GM12878 (cell line): Measurements from ENCODE around the gene THSD8. TPM values are rescaled to one million over a fixed set of nuclear protein-coding genes. Genes with fewer than 3 reads are reported as not detected.

ENCODE experiments used
- BACH1 ChIP-seq: fragments of 450-650 bp; IDR thresholded peaks from 2 replicates; pipeline ENCODE4 v1.6.1; 2017; ENCODE audit warnings: mild to moderate bottlenecking, borderline replicate concordance
- BHLHE40 ChIP-seq, 2 experiments: fragments of 450-650 bp in 1 of 2; IDR thresholded peaks; 2 replicates each; pipeline ENCODE4 v1.6.1; 2011 to 2017; ENCODE audit warnings: low read depth in 2 of 2, borderline replicate concordance in 1 of 2, improper control_type of control experiment in 1 of 2, low read length in 1 of 2, mild to moderate bottlenecking in 1 of 2
- MEF2B ChIP-seq: fragments of 450-650 bp; IDR thresholded peaks from 2 replicates; pipeline ENCODE4 v1.6.1; 2018; ENCODE audit warnings: mild to moderate bottlenecking, moderate library complexity; ENCODE audit not compliant: partially characterized antibody, poor library complexity, severe bottlenecking
- MTA3 ChIP-seq: IDR thresholded peaks from 2 replicates; pipeline ENCODE4 v1.6.1; 2012; ENCODE audit warnings: low read length, inconsistent platforms, borderline replicate concordance
- NFIC ChIP-seq: IDR thresholded peaks from 2 replicates; pipeline ENCODE4 v1.6.1; 2012; ENCODE audit warnings: low read depth, mild to moderate bottlenecking, inconsistent platforms, low read length, moderate library complexity
- NRF1 ChIP-seq: conservative IDR thresholded peaks from 2 replicates; pipeline ENCODE4 v1.6.1; 2011; ENCODE audit warnings: mild to moderate bottlenecking, low read depth, low read length, improper control_type of control experiment
- POLR2A ChIP-seq: IDR thresholded peaks from 2 replicates; pipeline ENCODE4 v1.6.1; 2011; ENCODE audit warnings: low read depth, mild to moderate bottlenecking, low read length
- POLR2AphosphoS5 ChIP-seq: IDR thresholded peaks from 2 replicates; pipeline ENCODE4 v1.6.1; 2011; ENCODE audit warnings: mild to moderate bottlenecking, low read length, inconsistent platforms
- RELA ChIP-seq: fragments of 450-650 bp; IDR thresholded peaks from 2 replicates; pipeline ENCODE4 v1.8.0; 2014; ENCODE audit warnings: borderline replicate concordance; ENCODE audit not compliant: partially characterized antibody
- SREBF1 ChIP-seq: IDR thresholded peaks from 2 replicates; pipeline ENCODE4 v1.6.1; 2012; ENCODE audit warnings: mild to moderate bottlenecking, low read length
- TBL1XR1 ChIP-seq: IDR thresholded peaks from 2 replicates; pipeline ENCODE4 v1.6.1; 2012; ENCODE audit warnings: low read depth, low read length, improper control_type of control experiment
- TCF3 ChIP-seq: IDR thresholded peaks from 2 replicates; pipeline ENCODE4 v1.6.1; 2012; ENCODE audit warnings: low read depth, mild to moderate bottlenecking, low read length, borderline replicate concordance; ENCODE audit not compliant: insufficient read depth
- polyA plus RNA-seq, 11 experiments: library from polyadenylated mRNA; depleted of rRNA in 4 of 11; unstranded in 6 of 11; stranded (reverse) in 5 of 11; fragments of >200 nt; fragmentation: Nextera tagmentation in 4 of 11; fragmentation: Illumina TruSeq in 1 of 11; extraction: Ambion mirVana in 4 of 11; extraction: Trizol in 1 of 11; gene quantifications; 1 replicate in 1 of 11; 2 replicates in 10 of 11; pipeline versions ENCODE4 v1.2.1 to v1.2.3, GENCODE V29; 2011 to 2016; ENCODE audit warnings: inconsistent platforms in 2 of 11, missing spikeins in 2 of 11, low read depth in 1 of 11
- total RNA-seq, 4 experiments: library from RNA; depleted of rRNA in 3 of 4; stranded (reverse); fragments of >200 nt in 3 of 4; fragmentation: Illumina TruSeq in 1 of 4; extraction: Trizol in 1 of 4; gene quantifications; 2 replicates each; pipeline versions ENCODE4 v1.2.1 to v1.2.3, GENCODE V29; 2013 to 2021
- TF ChIP-seq, protein P1 (sequence below): fragments of 450-650 bp; IDR thresholded peaks from 2 replicates; pipeline ENCODE4 v1.6.1; 2017; ENCODE audit warnings: low read depth, mild to moderate bottlenecking, moderate library complexity
- TF ChIP-seq, protein P2 (sequence below): IDR thresholded peaks from 2 replicates; pipeline ENCODE4 v1.6.1; 2012; ENCODE audit warnings: low read depth, low read length, improper control_type of control experiment
- TF ChIP-seq, protein P3 (sequence below): IDR thresholded peaks from 2 replicates; pipeline ENCODE4 v1.6.1; 2012; ENCODE audit warnings: low read depth, low read length, improper control_type of control experiment
- TF ChIP-seq, protein P4 (sequence below): fragments of 450-650 bp; IDR thresholded peaks from 2 replicates; pipeline ENCODE4 v1.6.1; 2016; ENCODE audit warnings: mild to moderate bottlenecking
- TF ChIP-seq, protein P5 (sequence below): IDR thresholded peaks from 2 replicates; pipeline ENCODE4 v1.6.1; 2012; ENCODE audit warnings: low read depth, low read length, improper control_type of control experiment
- TF ChIP-seq, protein P6 (sequence below): fragments of 450-650 bp; IDR thresholded peaks from 2 replicates; pipeline ENCODE4 v1.6.1; 2016; ENCODE audit warnings: mild to moderate bottlenecking, moderate library complexity, borderline replicate concordance

THSD8 gene
- total and polyA plus RNA-seq, 10 of the 15 experiments (the other 5 are each of a cell fraction or from before 2014, with no cell fraction given): 0.24 to 32.3 (median 21.3) TPM; not detected in 2

DNA sequence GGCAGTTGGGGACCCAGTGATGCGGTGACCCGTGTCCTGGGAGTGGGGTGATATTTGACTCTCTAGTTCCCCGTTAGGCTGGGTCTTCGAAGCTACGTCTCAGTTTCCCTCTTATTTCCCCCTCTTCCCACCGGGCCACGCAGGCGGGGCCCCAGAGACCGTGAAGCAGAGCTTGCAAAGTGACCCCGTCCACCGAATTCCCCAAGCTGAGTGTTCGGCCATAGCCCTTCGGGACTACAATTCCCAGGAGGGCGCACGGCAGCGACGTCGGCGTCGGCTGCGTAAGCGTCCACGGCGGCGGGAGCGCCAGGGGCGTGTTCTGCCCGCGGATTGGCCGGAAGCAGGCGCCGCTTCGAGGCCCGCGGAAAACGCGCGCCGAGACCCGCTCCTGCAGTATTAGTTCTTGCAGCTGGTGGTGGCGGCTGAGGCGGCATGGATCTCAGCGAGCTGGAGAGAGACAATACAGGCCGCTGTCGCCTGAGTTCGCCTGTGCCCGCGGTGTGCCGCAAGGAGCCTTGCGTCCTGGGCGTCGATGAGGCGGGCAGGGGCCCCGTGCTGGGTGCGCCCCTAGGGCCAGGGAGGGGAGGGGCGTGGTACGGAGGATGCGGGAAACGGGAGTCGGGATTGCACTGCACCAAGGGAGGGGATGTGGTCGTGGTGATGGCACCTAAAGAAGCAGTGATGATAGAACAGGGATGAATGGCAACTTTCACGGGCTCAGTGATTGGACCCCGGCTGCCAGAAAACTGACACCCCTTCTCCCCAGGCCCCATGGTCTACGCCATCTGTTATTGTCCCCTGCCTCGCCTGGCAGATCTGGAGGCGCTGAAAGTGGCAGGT lies 4.6 kb downstream of the THSD8 start, which contains the start of gene RNASEH2A (continued):
- TF ChIP-seq, protein P1, sequence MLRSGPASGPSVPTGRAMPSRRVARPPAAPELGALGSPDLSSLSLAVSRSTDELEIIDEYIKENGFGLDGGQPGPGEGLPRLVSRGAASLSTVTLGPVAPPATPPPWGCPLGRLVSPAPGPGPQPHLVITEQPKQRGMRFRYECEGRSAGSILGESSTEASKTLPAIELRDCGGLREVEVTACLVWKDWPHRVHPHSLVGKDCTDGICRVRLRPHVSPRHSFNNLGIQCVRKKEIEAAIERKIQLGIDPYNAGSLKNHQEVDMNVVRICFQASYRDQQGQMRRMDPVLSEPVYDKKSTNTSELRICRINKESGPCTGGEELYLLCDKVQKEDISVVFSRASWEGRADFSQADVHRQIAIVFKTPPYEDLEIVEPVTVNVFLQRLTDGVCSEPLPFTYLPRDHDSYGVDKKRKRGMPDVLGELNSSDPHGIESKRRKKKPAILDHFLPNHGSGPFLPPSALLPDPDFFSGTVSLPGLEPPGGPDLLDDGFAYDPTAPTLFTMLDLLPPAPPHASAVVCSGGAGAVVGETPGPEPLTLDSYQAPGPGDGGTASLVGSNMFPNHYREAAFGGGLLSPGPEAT: peak; percentile 41; the same call in 1 of the 2 replicates
- TF ChIP-seq MEF2B (peak; percentile 82), POLR2A (peak; percentile 91), SREBF1 (peak; percentile 15; the same call in 1 of the 2 replicates), RELA (peak; percentile 45), TBL1XR1 (0 out of 2 replicates have a peak, but pooled peaks have one; percentile 15), NFIC (no peak), BHLHE40 (IDR thresholded peaks at IDR 0.05; ENCODE audit: borderline replicate concordance in 1 of 2, low read depth in 2 of 2, low read length in 1 of 2) (peak in 1 of 2 experiments; percentile 62; a peak in 2 of 4 replicates), POLR2AphosphoS5 (peak; percentile 61; the same call in 1 of the 2 replicates), TCF3 (0 out of 2 replicates have a peak, but pooled peaks have one; percentile 26), BACH1 (0 out of 2 replicates have a peak, but pooled peaks have one; percentile 47), NRF1 (no peak), MTA3 (no peak)
- TF ChIP-seq, protein P2, sequence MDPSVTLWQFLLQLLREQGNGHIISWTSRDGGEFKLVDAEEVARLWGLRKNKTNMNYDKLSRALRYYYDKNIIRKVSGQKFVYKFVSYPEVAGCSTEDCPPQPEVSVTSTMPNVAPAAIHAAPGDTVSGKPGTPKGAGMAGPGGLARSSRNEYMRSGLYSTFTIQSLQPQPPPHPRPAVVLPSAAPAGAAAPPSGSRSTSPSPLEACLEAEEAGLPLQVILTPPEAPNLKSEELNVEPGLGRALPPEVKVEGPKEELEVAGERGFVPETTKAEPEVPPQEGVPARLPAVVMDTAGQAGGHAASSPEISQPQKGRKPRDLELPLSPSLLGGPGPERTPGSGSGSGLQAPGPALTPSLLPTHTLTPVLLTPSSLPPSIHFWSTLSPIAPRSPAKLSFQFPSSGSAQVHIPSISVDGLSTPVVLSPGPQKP: peak; percentile 50; the same call in 1 of the 2 replicates
- TF ChIP-seq, protein P3, sequence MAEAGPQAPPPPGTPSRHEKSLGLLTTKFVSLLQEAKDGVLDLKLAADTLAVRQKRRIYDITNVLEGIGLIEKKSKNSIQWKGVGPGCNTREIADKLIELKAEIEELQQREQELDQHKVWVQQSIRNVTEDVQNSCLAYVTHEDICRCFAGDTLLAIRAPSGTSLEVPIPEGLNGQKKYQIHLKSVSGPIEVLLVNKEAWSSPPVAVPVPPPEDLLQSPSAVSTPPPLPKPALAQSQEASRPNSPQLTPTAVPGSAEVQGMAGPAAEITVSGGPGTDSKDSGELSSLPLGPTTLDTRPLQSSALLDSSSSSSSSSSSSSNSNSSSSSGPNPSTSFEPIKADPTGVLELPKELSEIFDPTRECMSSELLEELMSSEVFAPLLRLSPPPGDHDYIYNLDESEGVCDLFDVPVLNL: peak; percentile 88
- TF ChIP-seq, protein P4, sequence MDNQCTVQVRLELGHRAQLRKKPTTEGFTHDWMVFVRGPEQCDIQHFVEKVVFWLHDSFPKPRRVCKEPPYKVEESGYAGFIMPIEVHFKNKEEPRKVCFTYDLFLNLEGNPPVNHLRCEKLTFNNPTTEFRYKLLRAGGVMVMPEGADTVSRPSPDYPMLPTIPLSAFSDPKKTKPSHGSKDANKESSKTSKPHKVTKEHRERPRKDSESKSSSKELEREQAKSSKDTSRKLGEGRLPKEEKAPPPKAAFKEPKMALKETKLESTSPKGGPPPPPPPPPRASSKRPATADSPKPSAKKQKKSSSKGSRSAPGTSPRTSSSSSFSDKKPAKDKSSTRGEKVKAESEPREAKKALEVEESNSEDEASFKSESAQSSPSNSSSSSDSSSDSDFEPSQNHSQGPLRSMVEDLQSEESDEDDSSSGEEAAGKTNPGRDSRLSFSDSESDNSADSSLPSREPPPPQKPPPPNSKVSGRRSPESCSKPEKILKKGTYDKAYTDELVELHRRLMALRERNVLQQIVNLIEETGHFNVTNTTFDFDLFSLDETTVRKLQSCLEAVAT: peak; percentile 99
- TF ChIP-seq, protein P5, sequence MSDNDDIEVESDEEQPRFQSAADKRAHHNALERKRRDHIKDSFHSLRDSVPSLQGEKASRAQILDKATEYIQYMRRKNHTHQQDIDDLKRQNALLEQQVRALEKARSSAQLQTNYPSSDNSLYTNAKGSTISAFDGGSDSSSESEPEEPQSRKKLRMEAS: peak; percentile 88
- TF ChIP-seq, protein P6, sequence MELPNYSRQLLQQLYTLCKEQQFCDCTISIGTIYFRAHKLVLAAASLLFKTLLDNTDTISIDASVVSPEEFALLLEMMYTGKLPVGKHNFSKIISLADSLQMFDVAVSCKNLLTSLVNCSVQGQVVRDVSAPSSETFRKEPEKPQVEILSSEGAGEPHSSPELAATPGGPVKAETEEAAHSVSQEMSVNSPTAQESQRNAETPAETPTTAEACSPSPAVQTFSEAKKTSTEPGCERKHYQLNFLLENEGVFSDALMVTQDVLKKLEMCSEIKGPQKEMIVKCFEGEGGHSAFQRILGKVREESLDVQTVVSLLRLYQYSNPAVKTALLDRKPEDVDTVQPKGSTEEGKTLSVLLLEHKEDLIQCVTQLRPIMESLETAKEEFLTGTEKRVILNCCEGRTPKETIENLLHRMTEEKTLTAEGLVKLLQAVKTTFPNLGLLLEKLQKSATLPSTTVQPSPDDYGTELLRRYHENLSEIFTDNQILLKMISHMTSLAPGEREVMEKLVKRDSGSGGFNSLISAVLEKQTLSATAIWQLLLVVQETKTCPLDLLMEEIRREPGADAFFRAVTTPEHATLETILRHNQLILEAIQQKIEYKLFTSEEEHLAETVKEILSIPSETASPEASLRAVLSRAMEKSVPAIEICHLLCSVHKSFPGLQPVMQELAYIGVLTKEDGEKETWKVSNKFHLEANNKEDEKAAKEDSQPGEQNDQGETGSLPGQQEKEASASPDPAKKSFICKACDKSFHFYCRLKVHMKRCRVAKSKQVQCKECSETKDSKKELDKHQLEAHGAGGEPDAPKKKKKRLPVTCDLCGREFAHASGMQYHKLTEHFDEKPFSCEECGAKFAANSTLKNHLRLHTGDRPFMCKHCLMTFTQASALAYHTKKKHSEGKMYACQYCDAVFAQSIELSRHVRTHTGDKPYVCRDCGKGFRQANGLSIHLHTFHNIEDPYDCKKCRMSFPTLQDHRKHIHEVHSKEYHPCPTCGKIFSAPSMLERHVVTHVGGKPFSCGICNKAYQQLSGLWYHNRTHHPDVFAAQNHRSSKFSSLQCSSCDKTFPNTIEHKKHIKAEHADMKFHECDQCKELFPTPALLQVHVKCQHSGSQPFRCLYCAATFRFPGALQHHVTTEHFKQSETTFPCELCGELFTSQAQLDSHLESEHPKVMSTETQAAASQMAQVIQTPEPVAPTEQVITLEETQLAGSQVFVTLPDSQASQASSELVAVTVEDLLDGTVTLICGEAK: no peak; the same call in 1 of the 2 replicates
